CD4-positive, alpha-beta T cell treated with Interleukin-17A for 1 hour (primary cell): Measurements from ENCODE around the gene GPR162.

Source experiments
- DNase-seq: peaks from one replicate; pipeline ENCODE4 v3.0.0-alpha.2; 2020

The GPR162 gene

GRCh38 chr12:6837370-6838060, 15.9 kb downstream of the GPR162 start:
- no peak for DNase-seq

GRCh38 chr12:6838854-6839253, 17.2 kb downstream of the GPR162 start:
- DNase-seq: no peak

DNA sequence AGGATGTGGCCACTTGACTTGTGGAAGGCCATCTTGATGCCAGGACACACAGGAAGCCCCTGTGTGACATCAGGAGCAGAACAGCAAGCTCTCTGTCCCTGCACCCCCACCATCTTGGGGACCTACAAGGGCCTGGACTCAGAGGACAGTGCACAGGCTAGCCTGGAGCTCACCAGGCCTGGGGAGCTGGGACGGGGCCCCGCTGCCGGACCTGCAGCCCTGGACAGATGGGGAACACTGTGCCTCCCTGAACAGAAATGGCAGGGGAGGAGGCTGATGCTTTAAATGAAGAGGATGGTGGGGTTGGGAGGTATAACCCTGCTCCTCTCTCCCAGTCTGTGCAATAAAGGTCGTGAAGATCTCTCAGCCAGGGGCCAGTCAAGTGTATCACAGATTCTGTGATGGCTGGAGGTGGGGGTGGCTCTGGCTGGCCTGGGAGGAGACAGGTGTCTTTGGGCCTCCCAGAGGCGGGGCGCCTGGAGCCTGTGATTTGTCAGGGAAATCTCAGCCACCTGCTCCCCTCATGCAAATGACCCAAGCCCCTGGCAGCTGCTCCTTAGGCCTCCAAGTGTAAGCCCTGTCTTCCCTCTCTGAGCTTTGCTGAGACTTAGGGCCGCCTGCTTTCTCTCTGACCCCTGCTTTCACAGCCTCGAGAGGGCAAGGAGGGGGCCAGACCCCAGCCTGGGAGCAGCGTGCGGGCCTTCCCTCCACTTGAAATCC, 18.0 kb downstream of the GPR162 start:
- DNase-seq: no peak

- no peak for DNase-seq
Measured at GRCh38 chr12:6840330-6840729, 18.7 kb downstream of the GPR162 start.

GRCh38 chr12:6840761-6841515, 19.3 kb downstream of the GPR162 start, which contains the start of gene GNB3:
Gene GNB3 (plus strand): TSS chr12:6840925. CDS start chr12:6841288, 363 bp downstream.
- DNase-seq: no peak

GRCh38 chr12:6842075-6842474, 20.5 kb downstream of the GPR162 start:
- DNase-seq: no peak

- DNase-seq: no peak
Measured at GRCh38 chr12:6843118-6843902, 21.7 kb downstream of the GPR162 start.

- DNase-seq: no peak
Measured at GRCh38 chr12:6845395-6845794, 23.8 kb downstream of the GPR162 start.

GRCh38 chr12:6846316-6846869, 24.8 kb downstream of the GPR162 start:
- no peak for DNase-seq

- DNase-seq: no peak
Measured at GRCh38 chr12:6847676-6848075, 26.1 kb downstream of the GPR162 start.

DNA sequence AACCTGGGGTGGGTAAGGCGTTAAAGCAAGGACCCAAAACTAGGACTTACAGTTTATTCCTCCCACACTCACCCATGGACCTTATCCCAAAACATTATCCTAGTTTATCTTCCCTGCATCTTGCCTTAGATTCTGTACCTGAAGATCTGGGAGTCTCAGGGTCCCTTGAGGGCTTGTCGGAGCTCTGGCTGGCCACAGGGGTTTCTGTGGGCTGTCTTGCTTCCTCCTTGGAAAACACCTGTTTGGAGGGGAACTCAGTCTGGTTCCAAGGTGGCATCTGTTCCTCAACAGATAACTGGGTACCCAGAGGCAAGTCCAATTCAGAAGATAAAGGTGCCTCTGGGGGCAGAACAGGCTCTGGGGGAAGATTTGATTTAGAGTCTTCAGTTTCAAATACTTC, 27.8 kb downstream of the GPR162 start:
- no peak for DNase-seq

DNA sequence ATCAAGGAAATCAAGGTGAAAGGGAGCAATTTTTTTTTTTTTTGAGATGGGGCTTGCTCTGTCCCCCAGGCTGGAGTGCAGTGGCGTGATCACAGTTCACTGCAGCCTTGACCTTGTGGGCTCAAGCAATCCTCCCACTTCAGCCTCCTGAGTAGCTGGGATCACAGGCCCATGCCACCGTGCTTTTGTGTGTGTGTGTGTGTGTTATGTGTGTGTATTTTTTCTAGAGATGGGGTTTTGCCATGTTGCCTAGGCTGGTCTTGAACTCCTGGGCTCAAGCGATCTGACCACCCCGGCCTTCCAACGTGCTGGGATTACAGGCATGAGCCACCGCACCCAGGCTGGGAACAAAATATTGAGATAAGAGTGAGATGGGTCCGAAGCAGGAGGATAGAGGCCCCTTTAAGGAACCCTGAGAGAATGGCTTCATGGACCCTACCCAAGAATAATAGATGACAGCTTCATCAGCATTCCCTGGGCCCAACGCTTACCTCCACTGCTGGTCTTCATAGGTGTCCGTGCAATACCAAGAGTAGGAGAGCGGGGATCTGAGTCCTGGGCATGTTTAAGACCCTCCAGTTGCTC, 28.4 kb downstream of the GPR162 start:
- DNase-seq: no peak

- DNase-seq: no peak
Measured at GRCh38 chr12:6850796-6851152, 29.2 kb downstream of the GPR162 start.

DNA sequence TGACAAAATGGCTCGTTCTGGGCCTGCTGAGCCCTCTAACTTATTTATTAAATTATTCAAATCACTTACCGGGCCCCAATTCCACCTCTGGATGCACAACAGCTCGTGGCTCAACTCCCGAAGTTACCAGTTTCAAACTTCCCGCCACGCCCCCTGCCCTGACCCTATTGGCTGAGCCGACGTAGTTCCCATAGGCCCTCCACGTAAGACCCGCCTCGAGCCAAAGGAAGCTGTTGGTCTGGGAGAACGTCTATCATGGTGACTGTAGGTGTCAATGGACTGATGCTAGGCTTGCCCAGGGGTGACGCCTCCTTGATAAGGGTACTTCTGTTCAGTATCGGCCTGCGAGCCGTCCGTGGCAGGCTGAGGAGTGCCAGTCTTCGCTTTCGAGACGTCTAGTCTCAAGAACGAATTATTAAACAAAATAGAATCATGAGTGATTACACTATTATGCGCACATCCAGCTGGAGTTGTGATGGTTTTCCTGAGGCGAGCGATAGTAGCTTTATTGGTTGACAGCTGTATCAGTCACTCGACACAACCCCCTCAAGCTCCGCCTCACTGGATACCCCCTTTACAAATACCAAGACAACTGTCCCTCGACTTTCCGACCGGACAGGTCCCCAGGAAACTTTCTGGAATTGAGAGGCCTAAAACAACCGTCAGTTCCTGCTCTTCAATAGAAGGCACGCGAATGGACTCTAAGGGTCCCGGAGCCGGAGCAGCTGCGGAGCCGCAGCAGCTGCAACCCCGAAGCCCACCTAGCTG, 29.7 kb downstream of the GPR162 start, which contains the start of gene CDCA3:
TSS of gene CDCA3 (minus strand) at position 134 of the 768 bp plus-strand sequence. CDS start 334 bp downstream, outside the sequence.
- peak; percentile 97 for DNase-seq

DNA sequence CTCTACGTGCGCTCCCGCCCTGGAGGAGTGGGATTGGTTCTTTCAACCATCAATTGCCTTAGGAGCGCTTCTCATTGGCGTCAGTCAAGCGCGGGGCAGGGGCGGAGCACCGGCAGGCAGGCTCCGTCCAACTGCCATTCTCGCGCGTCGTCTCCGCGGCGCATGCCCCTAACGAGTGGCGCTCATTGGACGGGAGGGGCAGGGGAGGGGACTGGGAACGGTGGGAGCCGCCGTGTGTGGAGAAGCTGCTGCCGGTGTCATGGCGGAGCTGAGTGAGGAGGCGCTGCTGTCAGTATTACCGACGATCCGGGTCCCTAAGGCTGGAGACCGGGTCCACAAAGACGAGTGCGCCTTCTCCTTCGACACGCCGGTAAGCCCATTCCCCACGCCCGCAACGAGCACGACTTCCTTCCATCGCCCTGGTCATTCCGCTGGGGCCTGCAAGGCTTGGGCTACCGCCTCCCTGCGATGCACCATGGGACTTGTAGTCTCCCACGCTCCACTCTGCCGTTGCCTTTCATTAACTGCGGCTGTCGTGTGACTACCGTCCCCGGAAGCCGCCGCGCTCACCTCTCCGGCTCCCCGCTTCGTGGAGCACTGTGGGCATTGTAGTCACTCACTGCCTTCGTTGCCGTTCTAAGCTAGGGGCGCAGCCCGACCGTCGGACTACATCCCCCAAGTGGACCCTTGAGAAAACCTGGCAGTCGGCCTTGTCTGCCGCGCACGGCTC, 30.5 kb downstream of the GPR162 start, which contains the start of gene USP5:
TSS of gene USP5 (plus strand) at position 230 of the 730 bp plus-strand sequence. CDS start at position 260, 30 bp downstream.
- peak; percentile 99 for DNase-seq

DNA sequence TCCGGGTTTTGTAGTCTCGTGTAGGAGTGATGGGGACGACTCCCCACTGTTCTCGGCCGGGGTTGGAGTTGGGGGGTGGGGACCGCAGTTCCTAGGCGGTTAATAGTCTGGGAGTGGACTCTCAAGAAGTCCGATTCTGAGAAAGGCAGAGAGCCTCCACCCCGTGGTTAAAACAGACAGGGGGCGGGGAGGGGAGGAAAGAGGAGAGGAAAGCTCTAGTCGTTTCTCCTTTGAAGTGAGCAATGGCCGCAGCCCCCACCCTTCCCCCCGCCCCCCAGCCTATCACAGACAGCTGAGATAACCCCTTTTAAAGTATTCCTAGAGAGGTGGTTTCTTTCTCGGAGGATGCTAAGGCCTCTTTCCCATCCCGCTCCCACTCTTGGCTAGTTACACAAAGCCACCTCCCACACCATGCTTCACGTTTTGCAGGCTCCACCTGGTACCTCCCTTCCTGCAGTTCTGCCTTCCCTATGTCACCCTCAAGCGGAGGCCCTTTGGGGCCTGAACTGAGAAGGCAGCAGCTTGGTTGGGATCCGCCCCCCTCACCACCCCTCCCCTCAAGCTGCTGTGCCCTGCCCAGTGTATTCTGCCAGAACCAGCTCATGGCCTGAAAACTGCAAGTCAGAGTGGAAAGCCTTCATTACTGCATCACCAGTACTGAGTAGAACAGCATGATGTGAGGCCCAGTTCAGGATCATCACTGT, 31.2 kb downstream of the GPR162 start:
- DNase-seq: peak; percentile 76

- no peak for DNase-seq
Measured at GRCh38 chr12:6853626-6854025, 32.0 kb downstream of the GPR162 start.

DNA sequence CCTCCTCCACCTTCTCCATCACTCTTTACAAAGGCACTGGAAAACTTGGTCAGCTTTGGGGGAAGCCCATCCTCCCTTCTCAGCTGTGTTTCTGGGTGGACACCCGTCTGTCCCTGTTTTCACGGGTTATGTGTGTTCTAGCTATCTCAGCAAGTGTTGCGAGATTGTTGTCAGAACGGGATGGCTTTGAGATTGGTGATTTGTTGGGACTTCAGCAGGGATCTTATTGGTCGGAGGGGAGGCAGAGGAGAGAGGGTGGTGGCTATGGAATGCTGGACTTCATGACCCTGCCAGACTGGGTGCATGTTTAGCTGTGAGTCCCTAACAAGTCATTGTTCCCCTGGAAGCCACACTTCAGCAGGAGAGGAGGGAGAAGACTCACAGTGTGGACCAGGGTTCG, 32.4 kb downstream of the GPR162 start:
- no peak for DNase-seq

GRCh38 chr12:6855322-6855721, 33.7 kb downstream of the GPR162 start:
- no peak for DNase-seq

- no peak for DNase-seq
Measured at GRCh38 chr12:6858799-6859198, 37.2 kb downstream of the GPR162 start.
